ENCODE results near the gene SOX10.

- TF ChIP-seq ZNF841 (CRISPR knock-in tag; IDR thresholded peaks at IDR 0.05; ENCODE audit: borderline replicate concordance), result no peak
- TF ChIP-seq NFE2L2 (IDR thresholded peaks at IDR 0.05; ENCODE audit: low read length), result no peak
- TF ChIP-seq MXD3 (CRISPR knock-in tag; IDR thresholded peaks at IDR 0.05), result no peak
- TF ChIP-seq PHF8 (CRISPR knock-in tag; IDR thresholded peaks at IDR 0.05), result no peak
- TF ChIP-seq PTBP1 (IDR thresholded peaks at IDR 0.05; ENCODE audit: low read depth, low read length, poor library complexity, severe bottlenecking), result no peak
Observed at GRCh38 chr22:38031491-38031890, 47.1 kb upstream of the SOX10 start.

Data from HepG2 (cell line).